CD14-positive monocyte (primary cell): ENCODE measurements around the gene OTUD7B. TPM values are rescaled to one million over a fixed set of nuclear protein-coding genes. Genes with fewer than 3 reads are reported as not detected.

Experiments
- DNase-seq, 3 donors: peaks; one replicate each; pipeline ENCODE4 v3.0.0-alpha.2; 2011 to 2022
- H2AFZ ChIP-seq: 2 replicates; pipeline ENCODE4 v1.6.0; 2012; ENCODE audit warnings: mild to moderate bottlenecking, low read depth, low read length, inconsistent platforms; ENCODE audit not compliant: insufficient read depth, poor library complexity, severe bottlenecking
- H3K27ac ChIP-seq, 2 donors: 1 replicate in 1 of 2; 2 replicates in 1 of 2; pipeline ENCODE4 v1.5.1; 2012 to 2013; ENCODE audit warnings: low read length in 2 of 2, control low read depth in 1 of 2, inconsistent platforms in 1 of 2, low read depth in 1 of 2, mild to moderate bottlenecking in 1 of 2
- H3K27me3 ChIP-seq, 2 donors: one replicate each; pipeline versions ENCODE4 v1.6.0 to v1.6.1; 2011 to 2013; ENCODE audit warnings: low read length in 2 of 2; ENCODE audit not compliant: control insufficient read depth in 2 of 2, insufficient read depth in 2 of 2
- H3K36me3 ChIP-seq, 2 donors: replicated peaks in 1 of 2; 1 replicate in 1 of 2; 2 replicates in 1 of 2; pipeline versions ENCODE4 v1.5.1 to v1.6.1; 2012 to 2013; ENCODE audit warnings: low read length in 2 of 2, control low read depth in 1 of 2, inconsistent platforms in 1 of 2, mild to moderate bottlenecking in 1 of 2; ENCODE audit not compliant: insufficient read depth in 2 of 2, control insufficient read depth in 1 of 2
- H3K4me1 ChIP-seq, 2 donors: 1 replicate in 1 of 2; 2 replicates in 1 of 2; pipeline versions ENCODE4 v1.5.1 to v1.6.1; 2012 to 2013; ENCODE audit warnings: low read length in 2 of 2, control low read depth in 1 of 2, inconsistent platforms in 1 of 2, mild to moderate bottlenecking in 1 of 2, moderate library complexity in 1 of 2; ENCODE audit not compliant: insufficient read depth in 2 of 2, control insufficient read depth in 1 of 2
- H3K4me2 ChIP-seq: replicated peaks from 2 replicates; pipeline ENCODE3; 2012; ENCODE audit warnings: low read length, moderate library complexity, mild to moderate bottlenecking; ENCODE audit not compliant: poor library complexity, severe bottlenecking; ENCODE audit errors: extremely low read depth
- H3K4me3 ChIP-seq, 3 experiments: fragments of 200-600 bp in 1 of 3; sonication (generic) in 1 of 3; replicated peaks in 1 of 3; 1 replicate in 2 of 3; 2 replicates in 1 of 3; pipeline ENCODE4 v1.5.1; 2011 to 2013; ENCODE audit warnings: low read length in 3 of 3, mild to moderate bottlenecking in 3 of 3, control low read depth in 2 of 3, low read depth in 2 of 3, inconsistent platforms in 1 of 3, moderate library complexity in 1 of 3
- H3K79me2 ChIP-seq: 2 replicates; pipeline ENCODE4 v1.6.0; 2012; ENCODE audit warnings: mild to moderate bottlenecking, control low read depth, inconsistent platforms, low read length, moderate library complexity; ENCODE audit not compliant: insufficient read depth
- H3K9ac ChIP-seq: 2 replicates; pipeline ENCODE4 v1.6.0; 2017; ENCODE audit warnings: low read length, mild to moderate bottlenecking; ENCODE audit not compliant: insufficient read depth, poor library complexity, severe bottlenecking
- H3K9me3 ChIP-seq, 2 donors: replicated peaks in 1 of 2; 1 replicate in 1 of 2; 2 replicates in 1 of 2; pipeline versions ENCODE4 v1.5.1 to v1.6.1; 2012 to 2013; ENCODE audit warnings: low read length in 2 of 2, control low read depth in 1 of 2; ENCODE audit not compliant: control insufficient read depth in 1 of 2, insufficient read depth in 1 of 2
- H4K20me1 ChIP-seq: 2 replicates; pipeline ENCODE4 v1.6.0; 2012; ENCODE audit warnings: mild to moderate bottlenecking, low read length, control low read depth, moderate library complexity; ENCODE audit not compliant: insufficient read depth
- H3K27ac Mint-ChIP-seq, 7 donors: one replicate each; pipeline ENCODE4 v1.8.0; 2020; ENCODE audit warnings: mild to moderate bottlenecking in 7 of 7, mixed read lengths in 7 of 7, moderate library complexity in 6 of 7, inconsistent platforms in 2 of 7
- H3K27me3 Mint-ChIP-seq, 3 donors: one replicate each; pipeline ENCODE4 v1.8.0; 2021 to 2022; ENCODE audit warnings: low read depth in 3 of 3, mild to moderate bottlenecking in 3 of 3, mixed read lengths in 3 of 3, moderate library complexity in 3 of 3, inconsistent platforms in 1 of 3
- H3K36me3 Mint-ChIP-seq, 2 donors: one replicate each; pipeline ENCODE4 v1.8.0; 2020; ENCODE audit warnings: mixed read lengths in 2 of 2, inconsistent platforms in 1 of 2, mild to moderate bottlenecking in 1 of 2
- H3K4me1 Mint-ChIP-seq: one replicate; pipeline ENCODE4 v1.8.0; 2020; ENCODE audit warnings: mild to moderate bottlenecking, mixed read lengths
- H3K4me3 Mint-ChIP-seq, 2 donors: one replicate each; pipeline ENCODE4 v1.8.0; 2020; ENCODE audit warnings: mild to moderate bottlenecking in 2 of 2, mixed read lengths in 2 of 2, moderate library complexity in 1 of 2
- H3K9me3 Mint-ChIP-seq, 7 donors: one replicate each; pipeline ENCODE4 v1.8.0; 2020 to 2022; ENCODE audit warnings: mixed read lengths in 7 of 7, mild to moderate bottlenecking in 6 of 7, moderate library complexity in 6 of 7, inconsistent platforms in 2 of 7
- CTCF ChIP-seq: fragments of 200-600 bp; IDR thresholded peaks from one replicate; pipeline ENCODE4 v1.8.0; 2022; ENCODE audit warnings: antibody characterized with exemption, mild to moderate bottlenecking
- WGBS: methylation state at CpG from one replicate; pipeline ENCODE4 v1.1.5; 2013; ENCODE audit warnings: missing lambda C conversion rate; ENCODE audit not compliant: insufficient coverage; 5-methylcytosine and 5-hydroxymethylcytosine counted together
- intact Hi-C, 2 donors: fragments of 100-400 bp; cut with micrococcal nuclease; formaldehyde crosslinking; loops; one replicate each; pipeline versions ENCODE4 v1.15.0 to v1.15.1; 2023
- polyA plus RNA-seq, 3 donors: library from polyadenylated mRNA; depleted of rRNA in 1 of 3; unstranded in 2 of 3; stranded (reverse) in 1 of 3; fragments of 300-500 nt in 2 of 3; fragments of >200 nt in 1 of 3; fragmentation: Illumina TruSeq in 2 of 3; gene quantifications; 1 replicate in 2 of 3; 2 replicates in 1 of 3; pipeline ENCODE4 v1.2.3, GENCODE V29; 2012 to 2021

The OTUD7B gene
- polyA plus RNA-seq, 3 donors = 0.03 TPM; not detected in 2

GRCh38 chr1:149977345-149977744, 33.2 kb downstream of the OTUD7B start:
- no peak overlapping the region for H3K27ac Mint-ChIP-seq
- H3K9me3 Mint-ChIP-seq = peaks cover 0 to 7% (median 3%) of the 10 kb centered on the region in 7 donors
- H3K27me3 ChIP-seq = peaks cover 63 to 94% of the 10 kb centered on the region in 2 donors
- H3K36me3 Mint-ChIP-seq = peaks cover 0 to 2% of the 10 kb centered on the region in 2 donors
- no peak overlapping the region for H3K4me2 ChIP-seq
- no peak overlapping the region for H3K9ac ChIP-seq
- H3K36me3 ChIP-seq = no peaks in the 10 kb centered on the region
- H3K4me3 Mint-ChIP-seq = peak overlapping the region in 1 of 2 donors; percentile 80
- no peak overlapping the region for H2AFZ ChIP-seq
- H3K79me2 ChIP-seq = no peaks in the 10 kb centered on the region
- no peak for TF ChIP-seq CTCF
- H3K27me3 Mint-ChIP-seq = peaks cover 85 to 91% (median 85%) of the 10 kb centered on the region in 3 donors
- no peak for DNase-seq
- intact Hi-C loops = loop anchor here in 1 of 2 donors (10.0 kb wide), 1 partner anchor 47 kb away; no protein-coding TSS in a partner anchor
- H3K4me3 ChIP-seq = no peak overlapping the region
- no peaks in the 10 kb centered on the region for H4K20me1 ChIP-seq
- H3K4me1 Mint-ChIP-seq = no peaks in the 10 kb centered on the region
- no peak overlapping the region for H3K27ac ChIP-seq
- WGBS = 100% methylated on average over 3 of the region's 3 CpGs
- H3K9me3 ChIP-seq = no peaks in the 10 kb centered on the region
- H3K4me1 ChIP-seq = no peaks in the 10 kb centered on the region

GRCh38 chr1:149972547-149972946, 38.0 kb downstream of the OTUD7B start:
- no peaks in the 10 kb centered on the region for H3K9me3 ChIP-seq
- H2AFZ ChIP-seq = no peak overlapping the region
- peak overlapping the region in 1 of 2 donors; percentile 47 for H3K4me3 Mint-ChIP-seq
- peaks cover 63 to 79% (median 65%) of the 10 kb centered on the region in 3 donors for H3K27me3 Mint-ChIP-seq
- WGBS = 94% methylated on average over 2 of the region's 2 CpGs
- TF ChIP-seq CTCF = no peak
- H4K20me1 ChIP-seq = no peaks in the 10 kb centered on the region
- no peak overlapping the region for H3K27ac Mint-ChIP-seq
- no peaks in the 10 kb centered on the region for H3K4me1 ChIP-seq
- intact Hi-C loops = loop anchor here in 1 of 2 donors (10.0 kb wide), 1 partner anchor 52 kb away; no protein-coding TSS in a partner anchor
- H3K36me3 Mint-ChIP-seq = peaks cover 0 to 4% of the 10 kb centered on the region in 2 donors
- no peaks in the 10 kb centered on the region for H3K4me1 Mint-ChIP-seq
- H3K9ac ChIP-seq = no peak overlapping the region
- H3K27ac ChIP-seq = no peak overlapping the region
- no peak for DNase-seq
- peaks cover 0 to 5% (median 0%) of the 10 kb centered on the region in 7 donors for H3K9me3 Mint-ChIP-seq
- H3K4me3 ChIP-seq = no peak overlapping the region
- H3K27me3 ChIP-seq = peaks cover 33 to 83% of the 10 kb centered on the region in 2 donors
- no peak overlapping the region for H3K4me2 ChIP-seq
- H3K79me2 ChIP-seq = no peaks in the 10 kb centered on the region
- no peaks in the 10 kb centered on the region for H3K36me3 ChIP-seq
